ENCODE results near the gene IRX5. TPM values are rescaled to one million over a fixed set of nuclear protein-coding genes. Genes with fewer than 3 reads are reported as not detected.
A peak's percentile ranks its signal among the peaks of the same experiment; 100 is the strongest.

The IRX5 gene
- 10 to 100 TPM in 1 of 4 donors, 1 to 10 TPM in 3; 1.3 to 10.7 (median 7.4) TPM for polyA plus RNA-seq (ENCODE audit: insufficient read length in 4 of 4)

GRCh38 chr16:54930005-54930868, at the start of gene IRX5:
IRX5 (plus strand) TSS chr16:54930865; CDS start chr16:54931199, 334 bp downstream.
- peak in 1 of 4 donors; percentile 72 for DNase-seq (ENCODE audit: low read depth in 4 of 4, low spot score in 3 of 4)

- DNase-seq (ENCODE audit: low read depth in 4 of 4, low spot score in 3 of 4) = no peak
Measured at GRCh38 chr16:54882556-54882955, 48.1 kb upstream of the IRX5 start.

GRCh38 chr16:54883358-54883757, 47.3 kb upstream of the IRX5 start:
- no peak for DNase-seq (ENCODE audit: low read depth in 4 of 4, low spot score in 3 of 4)

- DNase-seq (ENCODE audit: low read depth in 4 of 4, low spot score in 3 of 4) = no peak
Measured at GRCh38 chr16:54886078-54886477, 44.6 kb upstream of the IRX5 start.

GRCh38 chr16:54890381-54890780, 40.3 kb upstream of the IRX5 start:
- no peak for DNase-seq (ENCODE audit: low read depth in 4 of 4, low spot score in 3 of 4)

GRCh38 chr16:54891346-54891745, 39.3 kb upstream of the IRX5 start:
- DNase-seq (ENCODE audit: low read depth in 4 of 4, low spot score in 3 of 4) = no peak

- no peak for DNase-seq (ENCODE audit: low read depth in 4 of 4, low spot score in 3 of 4)
Measured at GRCh38 chr16:54892981-54893380, 37.7 kb upstream of the IRX5 start.

- no peak for DNase-seq (ENCODE audit: low read depth in 4 of 4, low spot score in 3 of 4)
Measured at GRCh38 chr16:54897930-54898329, 32.7 kb upstream of the IRX5 start.

- DNase-seq (ENCODE audit: low read depth in 4 of 4, low spot score in 3 of 4) = no peak
Measured at GRCh38 chr16:54901606-54902005, 29.1 kb upstream of the IRX5 start.

- DNase-seq (ENCODE audit: low read depth in 4 of 4, low spot score in 3 of 4) = no peak
Measured at GRCh38 chr16:54903047-54903446, 27.6 kb upstream of the IRX5 start.

- no peak for DNase-seq (ENCODE audit: low read depth in 4 of 4, low spot score in 3 of 4)
Measured at GRCh38 chr16:54911079-54911478, 19.6 kb upstream of the IRX5 start.

GRCh38 chr16:54912720-54913119, 17.9 kb upstream of the IRX5 start:
- no peak for DNase-seq (ENCODE audit: low read depth in 4 of 4, low spot score in 3 of 4)

GRCh38 chr16:54921206-54921824, 9.3 kb upstream of the IRX5 start:
- no peak for DNase-seq (ENCODE audit: low read depth in 4 of 4, low spot score in 3 of 4)

- DNase-seq (ENCODE audit: low read depth in 4 of 4, low spot score in 3 of 4) = no peak
Measured at GRCh38 chr16:54923055-54923473, 7.6 kb upstream of the IRX5 start.

- DNase-seq (ENCODE audit: low read depth in 4 of 4, low spot score in 3 of 4) = no peak
Measured at GRCh38 chr16:54923988-54924387, 6.7 kb upstream of the IRX5 start.

GRCh38 chr16:54926166-54926838, 4.4 kb upstream of the IRX5 start:
- DNase-seq (ENCODE audit: low read depth in 4 of 4, low spot score in 3 of 4) = no peak

- no peak for DNase-seq (ENCODE audit: low read depth in 4 of 4, low spot score in 3 of 4)
Measured at GRCh38 chr16:54927125-54928015, 3.3 kb upstream of the IRX5 start.

GRCh38 chr16:54928016-54928356, 2.7 kb upstream of the IRX5 start:
- DNase-seq (ENCODE audit: low read depth in 4 of 4, low spot score in 3 of 4) = no peak

- no peak for DNase-seq (ENCODE audit: low read depth in 4 of 4, low spot score in 3 of 4)
Measured at GRCh38 chr16:54928411-54929089, 2.1 kb upstream of the IRX5 start.
